ENCODE measurements around the gene CXCR4. TPM values are rescaled to one million over a fixed set of nuclear protein-coding genes. Genes with fewer than 3 reads are reported as not detected.

CXCR4 gene
- total RNA-seq, 2 donors from 2014 or later, result 1,189 to 1,429 TPM

DNA sequence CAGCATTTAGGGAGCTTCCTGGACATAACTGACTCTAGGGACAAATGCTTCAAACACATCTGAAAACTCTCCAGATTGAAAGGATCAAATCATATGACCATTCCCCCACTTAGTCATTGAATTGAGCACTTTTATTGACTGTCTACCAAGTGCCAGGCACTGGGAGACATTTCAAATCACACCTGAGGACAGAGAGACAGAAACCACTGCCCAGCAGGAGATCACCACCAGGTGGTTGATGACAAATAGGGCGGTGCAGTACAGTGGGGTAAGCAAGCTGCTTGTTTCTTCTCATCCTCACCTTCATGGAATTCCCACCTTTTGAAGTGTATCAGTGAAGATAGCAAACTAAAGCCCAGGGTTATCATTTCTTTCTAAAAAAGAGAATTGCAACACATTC is 19.0 kb upstream of the CXCR4 start:
- H3K27ac Mint-ChIP-seq, result peak overlapping the region; percentile 97
- peak overlapping the region; percentile 85 for H3K4me3 Mint-ChIP-seq
- H3K4me1 Mint-ChIP-seq, result peaks cover 70% of the 10 kb centered on the region
- H3K9me3 ChIP-seq (ENCODE audit: control insufficient read depth, low read length, poor library complexity, severe bottlenecking), result no peaks in the 10 kb centered on the region
- H3K36me3 Mint-ChIP-seq (ENCODE audit: low read depth), result no peaks in the 10 kb centered on the region
- no peak for DNase-seq
- ATAC-seq, result no peak
- H3K27me3 Mint-ChIP-seq, result no peaks in the 10 kb centered on the region

DNA sequence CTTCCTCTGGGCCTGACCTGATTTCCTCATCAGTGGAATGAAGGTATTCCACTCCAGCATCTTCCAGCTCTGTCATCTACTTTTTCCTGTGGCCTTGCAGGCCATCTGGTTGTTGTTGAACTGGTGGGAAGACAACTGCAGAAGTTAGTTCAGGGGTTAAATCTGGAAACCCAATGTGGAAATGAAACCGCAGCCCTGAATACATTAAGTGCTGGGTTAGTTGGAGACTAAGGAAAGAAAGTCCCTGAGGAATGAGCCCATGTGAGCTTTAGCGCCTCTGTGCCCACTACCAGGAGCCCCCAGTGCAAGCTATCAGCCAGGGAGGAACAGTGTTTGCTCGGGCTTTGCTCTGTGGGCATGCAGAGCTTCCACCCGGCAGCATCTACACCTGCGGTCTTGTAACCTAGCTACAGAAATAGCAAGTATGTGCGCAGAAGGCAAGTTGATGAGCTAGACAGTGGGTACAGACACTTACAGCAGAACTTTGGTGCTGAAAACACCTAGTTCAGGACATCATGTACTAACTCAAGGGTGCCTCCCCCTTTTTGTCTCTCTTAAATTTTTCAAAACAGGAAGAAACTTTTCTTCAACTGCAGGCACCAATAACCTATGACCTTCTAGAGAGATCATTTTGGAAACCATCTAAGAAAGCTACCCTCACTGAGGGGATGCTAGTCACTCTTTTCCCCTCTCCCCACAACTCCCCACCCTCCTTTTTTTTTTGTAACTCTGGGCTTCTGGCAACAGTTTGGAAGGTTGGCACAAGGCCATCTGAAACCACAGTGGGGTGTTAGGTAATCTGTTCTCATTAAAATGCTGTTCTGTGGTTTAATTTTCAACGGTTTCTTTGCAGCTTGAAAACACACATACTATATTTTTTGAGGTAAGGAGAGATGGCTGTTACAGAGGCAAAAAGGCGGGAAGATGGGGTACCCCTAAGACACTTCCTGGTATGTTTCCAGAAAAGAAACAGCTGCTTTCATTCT is 18.3 kb upstream of the CXCR4 start:
- no peaks in the 10 kb centered on the region for H3K9me3 ChIP-seq (ENCODE audit: control insufficient read depth, low read length, poor library complexity, severe bottlenecking)
- peak; percentile 31 to 74 (median 67) for DNase-seq
- H3K4me1 Mint-ChIP-seq, result peaks cover 73% of the 10 kb centered on the region
- H3K27ac Mint-ChIP-seq, result peak overlapping the region; percentile 97
- peak overlapping the region; percentile 85 for H3K4me3 Mint-ChIP-seq
- H3K27me3 Mint-ChIP-seq, result no peaks in the 10 kb centered on the region
- peak; percentile 73 for ATAC-seq
- H3K36me3 Mint-ChIP-seq (ENCODE audit: low read depth), result no peaks in the 10 kb centered on the region

DNA sequence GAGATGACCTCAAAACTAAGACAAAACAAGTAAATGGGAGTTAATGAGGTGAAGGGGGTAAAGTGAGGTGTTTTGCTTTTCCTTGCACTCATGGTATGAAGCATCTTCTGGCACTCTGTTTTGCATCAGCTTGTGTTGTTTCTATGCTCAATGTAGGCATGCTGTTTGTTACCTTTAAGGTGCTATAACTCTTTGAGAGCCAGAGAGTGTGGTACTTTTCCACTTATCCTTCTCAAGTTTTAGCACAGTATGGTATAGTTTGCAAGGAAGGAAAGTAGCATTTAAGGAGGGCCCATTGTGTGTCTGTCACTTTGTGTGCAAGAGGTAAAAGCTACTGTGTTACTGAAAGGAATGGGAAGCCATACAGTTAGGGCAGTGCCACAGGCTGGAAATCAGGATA is 17.5 kb upstream of the CXCR4 start:
- peak overlapping the region; percentile 85 for H3K4me3 Mint-ChIP-seq
- H3K27me3 Mint-ChIP-seq, result no peaks in the 10 kb centered on the region

DNA sequence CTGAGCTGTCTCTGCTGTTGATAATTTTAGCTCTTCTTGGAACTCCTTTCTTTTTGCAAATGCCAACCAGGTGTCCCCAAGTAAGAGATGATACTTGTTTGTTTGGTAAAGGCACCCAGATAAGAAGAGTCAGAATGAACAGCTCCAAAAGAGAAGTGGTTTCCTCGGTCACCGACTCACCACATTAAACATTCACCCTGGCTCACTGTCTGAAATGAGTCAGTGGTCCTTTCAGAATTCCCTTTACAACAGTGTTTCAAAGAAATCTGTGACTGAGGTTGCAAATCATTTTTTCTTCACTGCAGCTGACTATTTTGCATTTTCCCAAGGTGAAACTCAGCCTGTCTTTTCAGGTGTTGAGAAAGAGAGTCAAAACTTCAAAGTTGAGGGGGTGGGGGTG is 16.2 kb upstream of the CXCR4 start:
- ATAC-seq, result no peak

More for the DNA sequence above, 17.5 kb upstream of the CXCR4 start:
- DNase-seq, result no peak
- ATAC-seq, result no peak
- H3K4me1 Mint-ChIP-seq, result peaks cover 79% of the 10 kb centered on the region
- H3K36me3 Mint-ChIP-seq (ENCODE audit: low read depth), result no peaks in the 10 kb centered on the region
- no peaks in the 10 kb centered on the region for H3K9me3 ChIP-seq (ENCODE audit: control insufficient read depth, low read length, poor library complexity, severe bottlenecking)
- H3K27ac Mint-ChIP-seq, result peak overlapping the region; percentile 97

GRCh38 chr2:136133586-136133985 is 15.6 kb upstream of the CXCR4 start:
- Mint-ChIP-seq H3K27ac (peak overlapping the region; percentile 97), H3K4me1 (peaks cover 90% of the 10 kb centered on the region), H3K36me3 (ENCODE audit: low read depth) (no peaks in the 10 kb centered on the region), H3K4me3 (peak overlapping the region; percentile 85), H3K27me3 (no peaks in the 10 kb centered on the region)
- ATAC-seq (no peak), DNase-seq (no peak)
- H3K9me3 ChIP-seq (ENCODE audit: control insufficient read depth, low read length, poor library complexity, severe bottlenecking), result no peaks in the 10 kb centered on the region

More for the DNA sequence above, 16.2 kb upstream of the CXCR4 start:
- peak in 1 of 3 donors; percentile 46 for DNase-seq
- peak overlapping the region; percentile 97 for H3K27ac Mint-ChIP-seq
- H3K4me3 Mint-ChIP-seq, result peak overlapping the region; percentile 85
- no peaks in the 10 kb centered on the region for H3K36me3 Mint-ChIP-seq (ENCODE audit: low read depth)
- peaks cover 87% of the 10 kb centered on the region for H3K4me1 Mint-ChIP-seq
- no peaks in the 10 kb centered on the region for H3K27me3 Mint-ChIP-seq
- no peaks in the 10 kb centered on the region for H3K9me3 ChIP-seq (ENCODE audit: control insufficient read depth, low read length, poor library complexity, severe bottlenecking)

GRCh38 chr2:136133176-136133575 is 15.2 kb upstream of the CXCR4 start:
- no peaks in the 10 kb centered on the region for H3K36me3 Mint-ChIP-seq (ENCODE audit: low read depth)
- DNase-seq (no peak), ATAC-seq (no peak)
- H3K27ac Mint-ChIP-seq, result peak overlapping the region; percentile 97
- H3K4me1 Mint-ChIP-seq, result peaks cover 90% of the 10 kb centered on the region
- H3K9me3 ChIP-seq (ENCODE audit: control insufficient read depth, low read length, poor library complexity, severe bottlenecking), result no peaks in the 10 kb centered on the region
- no peaks in the 10 kb centered on the region for H3K27me3 Mint-ChIP-seq
- peak overlapping the region; percentile 85 for H3K4me3 Mint-ChIP-seq

DNA sequence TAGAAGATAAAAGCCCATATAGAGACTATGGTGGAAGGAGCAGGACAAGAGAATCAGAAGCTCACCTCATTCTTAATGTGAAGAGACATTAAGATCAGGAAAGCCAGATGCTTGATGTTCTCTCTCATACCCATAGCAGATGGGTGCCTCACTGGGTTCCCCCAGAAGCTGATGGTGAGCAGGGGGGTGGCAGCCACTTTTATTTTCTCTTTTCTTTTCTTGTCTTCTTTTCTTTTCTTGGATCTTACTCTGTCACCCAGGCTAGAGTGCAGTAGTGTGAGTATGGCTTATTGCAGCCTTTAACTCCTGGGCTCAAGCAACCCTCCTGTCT is 14.8 kb upstream of the CXCR4 start:
- ATAC-seq, result no peak
- peaks cover 89% of the 10 kb centered on the region for H3K4me1 Mint-ChIP-seq
- no peak for DNase-seq
- peak overlapping the region; percentile 85 for H3K4me3 Mint-ChIP-seq
- no peaks in the 10 kb centered on the region for H3K9me3 ChIP-seq (ENCODE audit: control insufficient read depth, low read length, poor library complexity, severe bottlenecking)
- no peaks in the 10 kb centered on the region for H3K36me3 Mint-ChIP-seq (ENCODE audit: low read depth)
- H3K27ac Mint-ChIP-seq, result peak overlapping the region; percentile 97
- H3K27me3 Mint-ChIP-seq, result no peaks in the 10 kb centered on the region

DNA sequence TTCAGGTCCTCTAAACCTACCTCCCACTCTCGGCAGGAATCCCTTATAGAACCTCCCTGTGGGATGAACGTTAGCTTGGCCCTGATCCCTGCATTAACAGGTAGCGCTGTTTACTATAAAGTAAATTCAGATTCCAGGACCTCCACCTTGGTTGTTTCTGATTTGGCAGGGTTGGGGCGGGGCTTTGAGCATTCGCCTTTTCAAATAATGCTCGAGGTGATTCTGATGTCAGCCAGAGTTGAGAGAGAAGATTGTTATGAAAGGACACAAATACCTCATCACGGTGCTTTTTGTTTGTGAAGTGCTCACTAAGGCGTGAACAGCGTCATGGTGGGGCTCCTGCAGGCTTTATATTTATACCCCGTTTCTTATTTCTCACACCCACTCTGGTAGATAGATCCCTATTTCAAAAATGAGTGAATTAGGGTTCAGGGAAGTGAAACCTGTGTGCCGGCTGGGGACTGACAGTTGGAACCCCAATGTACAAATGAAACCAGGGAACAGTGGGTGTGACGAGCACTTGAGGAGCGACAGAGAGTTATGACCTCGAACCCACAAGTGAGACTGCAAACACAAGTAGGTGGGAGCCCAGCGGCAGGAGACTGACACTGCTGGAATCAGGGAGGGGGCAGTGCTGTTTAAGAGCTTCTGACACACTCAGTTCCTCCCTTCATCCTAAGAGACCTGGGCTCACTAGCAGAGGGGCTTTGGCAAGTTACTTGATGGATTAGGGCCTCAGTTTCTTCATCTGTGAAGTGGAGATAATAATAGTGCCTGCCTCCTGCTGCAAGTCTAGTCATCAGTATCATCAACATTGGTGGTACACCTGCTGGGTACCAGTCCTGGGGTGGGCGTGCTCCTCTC is 14.2 kb upstream of the CXCR4 start:
- DNase-seq (peak in 2 of 3 donors; percentile 54 to 75), ATAC-seq (peak; percentile 57)
- Mint-ChIP-seq H3K27ac (peak overlapping the region; percentile 97), H3K36me3 (ENCODE audit: low read depth) (no peaks in the 10 kb centered on the region), H3K27me3 (no peaks in the 10 kb centered on the region), H3K4me1 (peaks cover 88% of the 10 kb centered on the region), H3K4me3 (peak overlapping the region; percentile 85)
- no peaks in the 10 kb centered on the region for H3K9me3 ChIP-seq (ENCODE audit: control insufficient read depth, low read length, poor library complexity, severe bottlenecking)

- peaks cover 85% of the 10 kb centered on the region for H3K4me1 Mint-ChIP-seq
- H3K27ac Mint-ChIP-seq, result peak overlapping the region; percentile 97
Observed at GRCh38 chr2:136131484-136131960, 13.6 kb upstream of the CXCR4 start.

DNA sequence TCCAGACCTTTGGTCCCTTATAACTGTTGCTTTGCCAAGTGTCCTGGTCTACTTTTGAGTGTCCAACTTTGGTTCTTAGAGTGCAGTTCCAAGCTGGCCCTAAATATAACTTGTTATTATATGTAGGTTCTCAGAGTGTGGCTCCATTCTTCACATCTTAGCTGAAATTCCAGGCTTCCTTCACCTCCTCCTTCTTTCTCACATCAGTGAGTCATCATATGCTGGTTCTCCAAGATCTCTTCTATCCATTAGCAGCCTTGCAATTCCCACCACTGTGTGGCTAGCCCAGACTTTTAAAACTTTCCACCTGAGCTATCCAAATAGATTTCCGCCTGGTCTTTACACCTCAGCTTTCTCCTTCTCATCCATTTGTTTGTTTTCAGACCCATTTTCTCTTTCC is 12.6 kb upstream of the CXCR4 start:
- Mint-ChIP-seq H3K4me1 (peaks cover 83% of the 10 kb centered on the region), H3K4me3 (peak overlapping the region; percentile 85), H3K27me3 (no peaks in the 10 kb centered on the region), H3K36me3 (ENCODE audit: low read depth) (no peaks in the 10 kb centered on the region), H3K27ac (peak overlapping the region; percentile 97)
- ATAC-seq, result no peak
- DNase-seq, result no peak
- no peaks in the 10 kb centered on the region for H3K9me3 ChIP-seq (ENCODE audit: control insufficient read depth, low read length, poor library complexity, severe bottlenecking)

More at GRCh38 chr2:136131484-136131960, 13.6 kb upstream of the CXCR4 start:
- peak in 1 of 3 donors; percentile 45 for DNase-seq
- peak; percentile 45 for ATAC-seq
- H3K9me3 ChIP-seq (ENCODE audit: control insufficient read depth, low read length, poor library complexity, severe bottlenecking), result no peaks in the 10 kb centered on the region
- Mint-ChIP-seq H3K27me3 (no peaks in the 10 kb centered on the region), H3K36me3 (ENCODE audit: low read depth) (no peaks in the 10 kb centered on the region), H3K4me3 (peak overlapping the region; percentile 85)

DNA sequence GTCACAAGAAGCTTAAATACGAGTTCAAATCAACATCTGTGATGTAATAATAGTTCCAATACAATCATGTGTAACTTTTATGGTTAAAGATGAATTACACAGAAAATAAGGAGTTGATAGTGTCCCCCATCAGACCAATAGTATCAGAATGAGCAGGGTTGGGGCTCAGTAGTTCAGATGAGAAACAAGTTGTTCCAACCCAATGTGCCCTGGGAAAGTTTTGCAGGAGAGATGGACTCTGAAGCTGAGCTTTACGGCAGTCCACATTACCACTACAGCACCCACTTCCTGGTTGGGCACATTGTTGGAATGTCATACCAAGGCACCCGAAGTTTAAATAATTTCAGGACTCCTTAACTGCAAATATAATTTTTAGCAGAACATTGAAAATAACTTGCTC is 12.1 kb upstream of the CXCR4 start:
- no peaks in the 10 kb centered on the region for H3K27me3 Mint-ChIP-seq
- peak overlapping the region; percentile 85 for H3K4me3 Mint-ChIP-seq
- H3K27ac Mint-ChIP-seq, result peak overlapping the region; percentile 97
- H3K36me3 Mint-ChIP-seq (ENCODE audit: low read depth), result no peaks in the 10 kb centered on the region
- no peak for DNase-seq
- H3K4me1 Mint-ChIP-seq, result peaks cover 82% of the 10 kb centered on the region
- ATAC-seq, result no peak
- H3K9me3 ChIP-seq (ENCODE audit: control insufficient read depth, low read length, poor library complexity, severe bottlenecking), result no peaks in the 10 kb centered on the region

- ATAC-seq (peak; percentile 54), DNase-seq (peak in 1 of 3 donors; percentile 38)
- Mint-ChIP-seq H3K4me3 (peak overlapping the region; percentile 85), H3K27ac (peak overlapping the region; percentile 97), H3K36me3 (ENCODE audit: low read depth) (no peaks in the 10 kb centered on the region), H3K4me1 (peaks cover 81% of the 10 kb centered on the region), H3K27me3 (no peaks in the 10 kb centered on the region)
- no peaks in the 10 kb centered on the region for H3K9me3 ChIP-seq (ENCODE audit: control insufficient read depth, low read length, poor library complexity, severe bottlenecking)
Observed at GRCh38 chr2:136129601-136130000, 11.7 kb upstream of the CXCR4 start.

DNA sequence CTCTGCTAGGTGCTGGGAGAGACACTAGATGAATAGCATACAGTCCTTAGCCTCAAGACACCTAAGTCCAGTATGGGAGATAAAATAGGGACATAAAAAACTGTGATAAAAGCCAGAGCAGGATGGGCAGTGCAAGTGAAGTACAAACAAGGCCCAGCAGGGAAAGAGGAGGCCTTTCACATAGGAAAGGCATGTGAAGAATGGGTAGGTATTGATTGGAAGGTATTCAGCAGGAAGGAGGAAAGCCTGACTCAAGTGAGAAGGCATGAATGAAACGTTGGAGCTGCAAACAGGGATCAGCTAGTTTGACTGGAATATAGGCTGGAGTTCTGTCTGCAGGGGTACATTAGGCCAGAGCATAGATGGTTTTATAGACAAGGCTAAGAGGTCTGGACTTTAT is 11.0 kb upstream of the CXCR4 start:
- ATAC-seq, result no peak
- no peaks in the 10 kb centered on the region for H3K27me3 Mint-ChIP-seq
- peaks cover 82% of the 10 kb centered on the region for H3K4me1 Mint-ChIP-seq
- peak overlapping the region; percentile 85 for H3K4me3 Mint-ChIP-seq
- H3K27ac Mint-ChIP-seq, result peak overlapping the region; percentile 97
- DNase-seq, result no peak
- no peaks in the 10 kb centered on the region for H3K9me3 ChIP-seq (ENCODE audit: control insufficient read depth, low read length, poor library complexity, severe bottlenecking)
- H3K36me3 Mint-ChIP-seq (ENCODE audit: low read depth), result no peaks in the 10 kb centered on the region
